Measurements from ENCODE around the gene TREML1.

Gene TREML1

GRCh38 chr6:41135062-41135832 lies 18.9 kb downstream of the TREML1 start:
- TF ChIP-seq CTCF (IDR thresholded peaks at IDR 0.05; ENCODE audit: low read depth, low read length, poor library complexity, severe bottlenecking) (no peak), EZH2phosphoT487 (IDR thresholded peaks at IDR 0.05; ENCODE audit: borderline replicate concordance, low read length) (no peak)
- Histone ChIP-seq H3K9me2 (replicated peaks; ENCODE audit: control insufficient read depth, low read length) (no peaks in the 10 kb centered on the region), H3K9me3 (ENCODE audit: control insufficient read depth, insufficient read depth, low read length) (no peaks in the 10 kb centered on the region), H3K27ac (ENCODE audit: low read depth, low read length) (no peak overlapping the region), H3K4me1 (ENCODE audit: control insufficient read depth, low read length) (no peaks in the 10 kb centered on the region), H4K20me1 (ENCODE audit: control insufficient read depth, insufficient read depth, low read depth, low read length) (no peaks in the 10 kb centered on the region), H3K36me3 (ENCODE audit: control insufficient read depth, low read length) (no peaks in the 10 kb centered on the region), H3F3A (ENCODE audit: control insufficient read depth, insufficient read depth) (no peaks in the 10 kb centered on the region), H3K4me2 (ENCODE audit: low read length) (no peak overlapping the region), H3K79me2 (ENCODE audit: control insufficient read depth, low read length) (no peaks in the 10 kb centered on the region), H3K4me3 (ENCODE audit: low read length) (no peak overlapping the region), H3K27me3 (ENCODE audit: control insufficient read depth, low read length) (no peaks in the 10 kb centered on the region)

GRCh38 chr6:41132254-41132653 lies 21.9 kb downstream of the TREML1 start:
- H4K20me1 ChIP-seq (ENCODE audit: control insufficient read depth, insufficient read depth, low read depth, low read length): no peaks in the 10 kb centered on the region
- H3K27ac ChIP-seq (ENCODE audit: low read depth, low read length): no peak overlapping the region
- no peaks in the 10 kb centered on the region for H3K9me2 ChIP-seq (replicated peaks; ENCODE audit: control insufficient read depth, low read length)
- TF ChIP-seq CTCF (IDR thresholded peaks at IDR 0.05; ENCODE audit: low read depth, low read length, poor library complexity, severe bottlenecking) (no peak), EZH2phosphoT487 (IDR thresholded peaks at IDR 0.05; ENCODE audit: borderline replicate concordance, low read length) (no peak)
- H3K4me3 ChIP-seq (ENCODE audit: low read length): no peak overlapping the region
- H3K9me3 ChIP-seq (ENCODE audit: control insufficient read depth, insufficient read depth, low read length): no peaks in the 10 kb centered on the region
- no peaks in the 10 kb centered on the region for H3K79me2 ChIP-seq (ENCODE audit: control insufficient read depth, low read length)
- no peaks in the 10 kb centered on the region for H3F3A ChIP-seq (ENCODE audit: control insufficient read depth, insufficient read depth)
- H3K4me1 ChIP-seq (ENCODE audit: control insufficient read depth, low read length): no peaks in the 10 kb centered on the region
- H3K27me3 ChIP-seq (ENCODE audit: control insufficient read depth, low read length): no peaks in the 10 kb centered on the region
- H3K36me3 ChIP-seq (ENCODE audit: control insufficient read depth, low read length): no peaks in the 10 kb centered on the region
- H3K4me2 ChIP-seq (ENCODE audit: low read length): no peak overlapping the region

- Histone ChIP-seq H3K4me2 (ENCODE audit: low read length) (no peak overlapping the region), H3K9me2 (replicated peaks; ENCODE audit: control insufficient read depth, low read length) (no peaks in the 10 kb centered on the region), H3K36me3 (ENCODE audit: control insufficient read depth, low read length) (no peaks in the 10 kb centered on the region), H3F3A (ENCODE audit: control insufficient read depth, insufficient read depth) (no peaks in the 10 kb centered on the region), H3K27me3 (ENCODE audit: control insufficient read depth, low read length) (no peaks in the 10 kb centered on the region), H3K4me1 (ENCODE audit: control insufficient read depth, low read length) (no peaks in the 10 kb centered on the region), H3K27ac (ENCODE audit: low read depth, low read length) (no peak overlapping the region), H4K20me1 (ENCODE audit: control insufficient read depth, insufficient read depth, low read depth, low read length) (no peaks in the 10 kb centered on the region), H3K9me3 (ENCODE audit: control insufficient read depth, insufficient read depth, low read length) (no peaks in the 10 kb centered on the region), H3K79me2 (ENCODE audit: control insufficient read depth, low read length) (no peaks in the 10 kb centered on the region), H3K4me3 (ENCODE audit: low read length) (no peak overlapping the region)
- no peak for TF ChIP-seq EZH2phosphoT487 (IDR thresholded peaks at IDR 0.05; ENCODE audit: borderline replicate concordance, low read length)
- no peak for TF ChIP-seq CTCF (IDR thresholded peaks at IDR 0.05; ENCODE audit: low read depth, low read length, poor library complexity, severe bottlenecking)
Measured at GRCh38 chr6:41125282-41125681, 28.9 kb downstream of the TREML1 start.
